Ramos (cell line): ENCODE data around the gene DNAJC7.

ENCODE experiments used
- in situ Hi-C: fragments of 300-500 bp; cut with MboI; formaldehyde crosslinking; loops from one replicate; pipeline ENCODE4 v1.14.3; 2022; ENCODE audit warnings: low sequenced_read_pairs; ENCODE audit not compliant: unreplicated experiment

The DNAJC7 gene

GRCh38 chr17:41982026-41982760 is 35.0 kb downstream of the DNAJC7 start:
- in situ Hi-C loops: no loop called here

- in situ Hi-C loops: no loop called here
Measured at GRCh38 chr17:41977991-41978390, 39.2 kb downstream of the DNAJC7 start.

GRCh38 chr17:41976142-41976768 is 41.0 kb downstream of the DNAJC7 start:
- in situ Hi-C loops: no loop called here

GRCh38 chr17:41975099-41976083 is 41.8 kb downstream of the DNAJC7 start:
- in situ Hi-C loops: no loop called here

GRCh38 chr17:41974658-41975057 is 42.6 kb downstream of the DNAJC7 start:
- in situ Hi-C loops: no loop called here

GRCh38 chr17:41974031-41974430 is 43.2 kb downstream of the DNAJC7 start:
- in situ Hi-C loops: no loop called here

GRCh38 chr17:41973408-41973811 is 43.8 kb downstream of the DNAJC7 start:
- in situ Hi-C loops: no loop called here

GRCh38 chr17:41972571-41973407 is 44.5 kb downstream of the DNAJC7 start:
- in situ Hi-C loops: no loop called here

GRCh38 chr17:41971721-41972523 is 45.3 kb downstream of the DNAJC7 start:
- in situ Hi-C loops: no loop called here

- in situ Hi-C loops: no loop called here
Measured at GRCh38 chr17:41970901-41971331, 46.3 kb downstream of the DNAJC7 start.

- in situ Hi-C loops: no loop called here
Measured at GRCh38 chr17:41968676-41969075, 48.6 kb downstream of the DNAJC7 start.

GRCh38 chr17:41967921-41968578 is 49.2 kb downstream of the DNAJC7 start:
- in situ Hi-C loops: no loop called here

GRCh38 chr17:41967141-41967920 is 49.9 kb downstream of the DNAJC7 start:
- in situ Hi-C loops: no loop called here

- in situ Hi-C loops: no loop called here
Measured at GRCh38 chr17:41966463-41967140, 50.6 kb downstream of the DNAJC7 start, which contains the start of gene CNP. CNP (plus strand) TSS chr17:41966795; CDS start chr17:41966885, 90 bp downstream.

GRCh38 chr17:41965694-41966462 is 51.4 kb downstream of the DNAJC7 start:
- in situ Hi-C loops: no loop called here

GRCh38 chr17:41962768-41963434 is 54.3 kb downstream of the DNAJC7 start:
- in situ Hi-C loops: loop anchor here (5.0 kb wide), 2 partner anchors 149 to 226 kb away; partner anchors contain the start of gene DHX58
